ENCODE measurements around the gene ZNF385C. TPM values are rescaled to one million over a fixed set of nuclear protein-coding genes. Genes with fewer than 3 reads are reported as not detected.

Gene ZNF385C
- total and polyA plus RNA-seq, 2 donors (not counting 1 experiment from before 2014, with no cell fraction given) = 0.33 to 1.1 TPM

- no peaks in the 10 kb centered on the region for H3K27me3 ChIP-seq (replicated peaks in 1 of 4; ENCODE audit: control extremely low read depth in 1 of 4, control insufficient read depth in 3 of 4, insufficient read depth in 4 of 4, low read length in 3 of 4)
- CTCF ChIA-PET = interaction anchor here (0.9 to 2.3 kb wide), 7 partner anchors 9 to 67 kb away, joined by 3 to 7 read pairs (median 4); partner anchors contain the start of genes DHX58 and KCNH4
- H3K4me1 Mint-ChIP-seq = peaks cover 57% of the 10 kb centered on the region
- H3K27me3 Mint-ChIP-seq = no peaks in the 10 kb centered on the region
- peak; percentile 48 for ATAC-seq (ENCODE audit: low read depth)
- peak overlapping the region; percentile 65 to 75 for H3K27ac ChIP-seq (ENCODE audit: low read length in 2 of 2)
- no peaks in the 10 kb centered on the region for H3K9me3 ChIP-seq (ENCODE audit: control extremely low read depth in 1 of 3, control insufficient read depth in 2 of 3, insufficient read depth in 1 of 3, low read length in 2 of 3)
- H3K79me2 ChIP-seq (ENCODE audit: control insufficient read depth, insufficient read depth, low read length) = peaks cover 61% of the 10 kb centered on the region
- H2AFZ ChIP-seq (ENCODE audit: insufficient read depth, low read depth, low read length, poor library complexity, severe bottlenecking) = no peak overlapping the region
- peaks cover 52% of the 10 kb centered on the region for H4K20me1 ChIP-seq (ENCODE audit: control insufficient read depth, insufficient read depth, low read length, poor library complexity, severe bottlenecking)
- peak overlapping the region; percentile 13 for H3K9ac ChIP-seq (ENCODE audit: low read length)
- WGBS (ENCODE audit: insufficient coverage) = 6% methylated on average over 2 of the region's 3 CpGs
- intact Hi-C loops (cut with micrococcal nuclease) = loop anchor here (1.0 to 2.0 kb wide), 3 partner anchors 12 to 50 kb away; partner anchors contain the start of genes KAT2A and RAB5C
- no peaks in the 10 kb centered on the region for H3K9me3 Mint-ChIP-seq (ENCODE audit: insufficient read depth)
- H3K27ac Mint-ChIP-seq = peak overlapping the region; percentile 93
- H3K4me2 ChIP-seq (replicated peaks; ENCODE audit: low read depth, low read length, poor library complexity, severe bottlenecking) = peak overlapping the region; percentile 70
- POLR2A ChIA-PET = no interaction called here
- H3K4me3 ChIP-seq (ENCODE audit: control extremely low read depth in 1 of 5, extremely low read depth in 1 of 5, insufficient read depth in 1 of 5, low read depth in 2 of 5, low read length in 4 of 5) = peak overlapping the region in 3 of 5 experiments; percentile 15 to 29 (median 15)
- TF ChIP-seq CTCF (IDR thresholded peaks at IDR 0.05) (no peak), EZH2 (IDR thresholded peaks at IDR 0.05; ENCODE audit: borderline replicate concordance, insufficient read depth, low read depth, low read length, poor library complexity, severe bottlenecking) (no peak)
- peaks cover 58 to 64% of the 10 kb centered on the region in 2 donors for H3K4me1 ChIP-seq (ENCODE audit: control insufficient read depth in 2 of 2, insufficient read depth in 2 of 2, low read length in 2 of 2)
- peak overlapping the region; percentile 54 for H3K4me3 Mint-ChIP-seq
- DNase-seq = no peak
- peaks cover 0 to 30% of the 10 kb centered on the region in 2 experiments for H3K36me3 ChIP-seq (replicated peaks in 1 of 2; ENCODE audit: control extremely low read depth in 1 of 2, control insufficient read depth in 1 of 2, extremely low read depth in 1 of 2, insufficient read depth in 2 of 2, low read length in 1 of 2)
Measured at GRCh38 chr17:42132941-42133340, 34.7 kb upstream of the ZNF385C start.

GRCh38 chr17:42131981-42132432 lies 33.7 kb upstream of the ZNF385C start:
- H3K9me3 Mint-ChIP-seq (ENCODE audit: insufficient read depth) = no peaks in the 10 kb centered on the region
- peaks cover 51% of the 10 kb centered on the region for H3K79me2 ChIP-seq (ENCODE audit: control insufficient read depth, insufficient read depth, low read length)
- ChIA-PET CTCF (interaction anchor here (0.9 to 1.7 kb wide), 5 partner anchors 11 to 66 kb away, joined by 3 to 7 read pairs (median 4); partner anchors contain the start of genes DHX58 and KAT2A), POLR2A (interaction anchor here (0.6 kb wide), 1 partner anchor 8 kb away, joined by 6 read pairs; no protein-coding TSS in a partner anchor)
- H3K4me2 ChIP-seq (replicated peaks; ENCODE audit: low read depth, low read length, poor library complexity, severe bottlenecking) = peak overlapping the region; percentile 70
- H3K27ac Mint-ChIP-seq = peak overlapping the region; percentile 93
- H3K4me3 ChIP-seq (ENCODE audit: control extremely low read depth in 1 of 5, extremely low read depth in 1 of 5, insufficient read depth in 1 of 5, low read depth in 2 of 5, low read length in 4 of 5) = peak overlapping the region in 2 of 5 experiments; percentile 14 to 29
- peaks cover 58 to 64% of the 10 kb centered on the region in 2 donors for H3K4me1 ChIP-seq (ENCODE audit: control insufficient read depth in 2 of 2, insufficient read depth in 2 of 2, low read length in 2 of 2)
- H3K27me3 ChIP-seq (replicated peaks in 1 of 4; ENCODE audit: control extremely low read depth in 1 of 4, control insufficient read depth in 3 of 4, insufficient read depth in 4 of 4, low read length in 3 of 4) = no peaks in the 10 kb centered on the region
- H3K27ac ChIP-seq (ENCODE audit: low read length in 2 of 2) = peak overlapping the region; percentile 65 to 75
- H2AFZ ChIP-seq (ENCODE audit: insufficient read depth, low read depth, low read length, poor library complexity, severe bottlenecking) = no peak overlapping the region
- H3K27me3 Mint-ChIP-seq = no peaks in the 10 kb centered on the region
- ATAC-seq (ENCODE audit: low read depth) = no peak
- H3K4me3 Mint-ChIP-seq = peak overlapping the region; percentile 54
- DNase-seq = no peak
- peaks cover 51% of the 10 kb centered on the region for H4K20me1 ChIP-seq (ENCODE audit: control insufficient read depth, insufficient read depth, low read length, poor library complexity, severe bottlenecking)
- peak overlapping the region; percentile 13 for H3K9ac ChIP-seq (ENCODE audit: low read length)
- intact Hi-C loops (cut with micrococcal nuclease) = loop anchor here (2.0 kb wide), 1 partner anchor 23 kb away; the partner anchor contains the start of gene RAB5C
- no peaks in the 10 kb centered on the region for H3K9me3 ChIP-seq (ENCODE audit: control extremely low read depth in 1 of 3, control insufficient read depth in 2 of 3, insufficient read depth in 1 of 3, low read length in 2 of 3)
- WGBS (ENCODE audit: insufficient coverage) = no CpG with 5 or more reads among the region's 4 CpGs
- peaks cover 57% of the 10 kb centered on the region for H3K4me1 Mint-ChIP-seq
- peaks cover 0 to 36% of the 10 kb centered on the region in 2 experiments for H3K36me3 ChIP-seq (replicated peaks in 1 of 2; ENCODE audit: control extremely low read depth in 1 of 2, control insufficient read depth in 1 of 2, extremely low read depth in 1 of 2, insufficient read depth in 2 of 2, low read length in 1 of 2)
- TF ChIP-seq CTCF (IDR thresholded peaks at IDR 0.05) (no peak), EZH2 (IDR thresholded peaks at IDR 0.05; ENCODE audit: borderline replicate concordance, insufficient read depth, low read depth, low read length, poor library complexity, severe bottlenecking) (no peak)

All from B cell (primary cell).